SK-N-SH (cell line): Measurements from ENCODE around the gene MFSD2B.

Experiments
- CTCF ChIP-seq: fragments of 200-600 bp; sonication (generic); IDR thresholded peaks from 2 replicates; pipeline ENCODE4 v1.6.1; 2017; ENCODE audit warnings: antibody characterized with exemption, mild to moderate bottlenecking, moderate library complexity
- ELF1 ChIP-seq: IDR thresholded peaks from 2 replicates; pipeline ENCODE4 v1.4.0; 2012
- GATA2 ChIP-seq: sonication (generic); formaldehyde crosslinking; IDR thresholded peaks from 2 replicates; pipeline ENCODE4 v1.5.0; 2020; ENCODE audit warnings: mild to moderate bottlenecking, missing genetic modification reagents
- JUND ChIP-seq: IDR thresholded peaks from 2 replicates; pipeline ENCODE4 v1.4.0; 2012
- MAX ChIP-seq: IDR thresholded peaks from 2 replicates; pipeline ENCODE4 v1.4.0; 2012; ENCODE audit warnings: low read depth
- POLR2AphosphoS5 ChIP-seq: IDR thresholded peaks from 2 replicates; pipeline ENCODE4 v1.6.1; 2012; ENCODE audit warnings: low read depth, low read length
- RAD21 ChIP-seq: IDR thresholded peaks from 2 replicates; pipeline ENCODE4 v1.6.1; 2012; ENCODE audit warnings: mild to moderate bottlenecking, low read length
- TAF1 ChIP-seq: IDR thresholded peaks from 2 replicates; pipeline ENCODE4 v1.6.1; 2012; ENCODE audit warnings: low read depth, mild to moderate bottlenecking, low read length, moderate library complexity, borderline replicate concordance
- TCF12 ChIP-seq: IDR thresholded peaks from 2 replicates; pipeline ENCODE4 v1.4.0; 2012
- YY1 ChIP-seq: IDR thresholded peaks from 2 replicates; pipeline ENCODE4 v1.4.0; 2012; ENCODE audit warnings: low read depth, mild to moderate bottlenecking
- ZBTB33 ChIP-seq: IDR thresholded peaks from 2 replicates; pipeline ENCODE4 v1.4.0; 2012; ENCODE audit warnings: low read depth, borderline replicate concordance

DNA sequence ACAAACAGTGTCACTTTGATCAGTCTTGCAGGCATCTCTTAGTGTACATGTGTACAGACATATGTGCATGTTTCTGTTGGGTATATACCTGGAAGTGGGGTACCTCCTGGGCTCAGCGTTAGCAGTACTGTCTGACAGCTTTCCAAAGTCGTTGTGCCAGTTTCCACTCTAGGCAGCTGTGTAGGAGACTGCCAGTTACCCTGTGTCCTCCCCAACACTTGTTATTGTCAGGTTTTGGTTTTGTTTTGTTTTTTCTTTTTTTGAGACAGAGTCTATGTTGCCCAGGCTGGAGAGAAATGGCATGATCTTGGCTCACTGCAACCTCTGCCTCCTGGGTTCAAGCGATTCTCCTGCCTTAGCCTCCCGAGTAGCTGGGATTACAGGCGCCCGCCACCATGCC, 45.9 kb downstream of the MFSD2B start:
- TF ChIP-seq JUND (no peak), CTCF (no peak), TCF12 (no peak), RAD21 (no peak), POLR2AphosphoS5 (no peak), TAF1 (no peak), YY1 (no peak), ZBTB33 (no peak), ELF1 (no peak), MAX (no peak), GATA2 (CRISPR knock-in tag) (no peak)
